Stromal cell of bone marrow (primary cell): ENCODE results near the gene SNRPA1.

Experiments used
- DNase-seq: peaks from one replicate; pipeline ENCODE4 v3.0.0-alpha.2; 2012; ENCODE audit warnings: low read depth

SNRPA1 gene

DNA sequence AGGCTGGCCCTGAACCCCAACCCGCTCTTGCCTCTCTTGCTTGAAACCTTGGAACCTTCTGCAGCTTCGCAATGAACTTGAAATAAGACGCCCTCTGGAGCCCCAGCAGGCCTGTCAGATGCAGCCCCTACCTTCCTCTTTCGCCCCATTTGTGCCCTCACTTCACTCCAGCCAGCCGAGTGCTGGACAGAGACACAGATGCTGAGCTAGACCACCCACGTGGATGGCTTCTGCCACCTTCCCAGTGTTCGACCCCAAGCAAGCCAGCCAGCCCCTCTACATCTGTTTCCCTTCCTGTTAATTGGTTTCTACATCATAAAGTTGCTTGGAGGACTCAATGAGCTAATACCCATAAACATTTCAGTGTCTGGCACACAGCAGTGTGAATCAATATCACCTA, 23.8 kb upstream of the SNRPA1 start:
- DNase-seq = no peak

GRCh38 chr15:101318147-101318819, 23.2 kb upstream of the SNRPA1 start:
- DNase-seq = no peak

DNA sequence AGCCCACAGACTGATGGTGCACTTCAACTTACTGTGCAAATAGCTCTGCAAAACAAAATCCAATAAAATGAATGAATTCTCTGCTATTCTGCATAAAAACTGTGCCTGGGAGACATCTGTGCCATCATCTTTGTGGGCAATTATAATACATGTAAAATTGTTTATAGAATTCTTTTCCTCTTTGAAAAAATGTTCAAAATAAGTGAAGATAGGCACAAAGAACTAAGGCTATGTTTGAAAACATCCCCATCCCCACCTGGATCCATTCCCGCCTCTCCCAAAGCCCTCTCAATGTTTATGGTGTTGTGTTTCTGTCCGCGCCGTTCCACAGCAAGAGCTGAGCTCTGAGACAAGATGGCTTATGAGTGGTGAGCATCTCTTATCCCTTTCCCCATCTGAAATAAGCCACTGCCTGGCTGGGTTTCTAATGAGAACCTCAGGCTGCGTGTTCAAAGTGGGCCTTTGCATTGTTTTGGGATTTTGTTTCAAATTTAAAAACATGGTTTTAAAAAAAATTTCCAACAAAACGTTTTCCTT, 22.4 kb upstream of the SNRPA1 start:
- DNase-seq = no peak

GRCh38 chr15:101316529-101316928, 21.5 kb upstream of the SNRPA1 start:
- DNase-seq = no peak

DNA sequence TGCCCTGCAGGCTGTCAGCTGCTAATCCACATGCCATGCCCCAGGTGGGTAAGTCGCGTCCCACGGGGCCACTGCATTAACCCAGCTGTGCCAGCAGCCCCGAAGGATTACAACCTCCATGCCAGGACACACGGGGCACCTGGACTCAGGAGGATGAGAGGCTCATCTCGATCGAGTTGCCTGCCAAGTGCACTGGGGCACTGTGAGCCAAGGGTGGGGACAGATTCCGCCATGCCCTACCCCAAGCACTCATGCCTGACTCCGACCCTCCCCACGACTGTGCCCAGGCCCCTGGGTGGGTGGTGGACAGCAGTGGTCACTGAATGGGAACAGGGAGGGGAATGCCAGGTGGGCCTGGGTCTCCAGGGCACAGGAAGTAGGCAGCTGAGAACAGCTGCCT, 20.7 kb upstream of the SNRPA1 start:
- DNase-seq = no peak

DNA sequence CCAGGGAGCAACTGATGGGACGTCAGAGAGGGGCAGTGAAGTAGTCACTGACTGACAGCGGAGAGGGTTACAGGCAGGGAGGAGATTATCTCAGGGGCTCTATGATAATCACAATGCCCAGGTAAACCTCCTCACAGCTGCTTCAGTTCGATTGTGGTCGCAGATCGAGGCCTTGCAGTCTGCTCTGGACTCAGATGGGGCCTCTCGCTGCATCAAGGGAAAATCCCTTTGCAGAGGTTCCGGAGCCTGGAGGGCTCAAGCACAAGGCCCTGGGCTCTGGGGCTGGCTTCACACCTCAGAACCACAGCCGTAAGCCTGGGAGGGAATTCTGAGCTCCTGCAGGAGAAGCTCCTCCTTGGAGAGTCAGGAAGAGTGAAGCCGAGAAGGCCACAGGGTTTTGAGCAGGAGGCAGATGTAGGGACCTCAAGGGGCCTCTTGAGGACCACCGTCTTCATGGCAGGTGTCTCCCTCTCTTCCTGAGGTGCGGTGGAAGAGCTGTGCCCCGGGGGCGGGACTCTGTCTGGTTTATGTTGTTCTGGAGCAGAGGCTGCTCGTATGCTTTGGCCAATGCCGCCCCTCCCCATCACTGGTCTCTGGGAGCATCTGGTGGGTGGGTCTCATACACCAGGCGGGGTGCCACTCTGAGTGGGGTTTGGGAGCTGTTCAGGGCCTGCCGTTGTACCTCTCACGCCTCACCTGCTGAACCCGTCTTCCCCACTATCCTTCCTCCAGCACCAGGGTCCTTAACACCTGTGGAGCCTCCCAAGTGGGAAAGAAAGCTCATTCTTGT, 19.5 kb upstream of the SNRPA1 start:
- no peak for DNase-seq

DNA sequence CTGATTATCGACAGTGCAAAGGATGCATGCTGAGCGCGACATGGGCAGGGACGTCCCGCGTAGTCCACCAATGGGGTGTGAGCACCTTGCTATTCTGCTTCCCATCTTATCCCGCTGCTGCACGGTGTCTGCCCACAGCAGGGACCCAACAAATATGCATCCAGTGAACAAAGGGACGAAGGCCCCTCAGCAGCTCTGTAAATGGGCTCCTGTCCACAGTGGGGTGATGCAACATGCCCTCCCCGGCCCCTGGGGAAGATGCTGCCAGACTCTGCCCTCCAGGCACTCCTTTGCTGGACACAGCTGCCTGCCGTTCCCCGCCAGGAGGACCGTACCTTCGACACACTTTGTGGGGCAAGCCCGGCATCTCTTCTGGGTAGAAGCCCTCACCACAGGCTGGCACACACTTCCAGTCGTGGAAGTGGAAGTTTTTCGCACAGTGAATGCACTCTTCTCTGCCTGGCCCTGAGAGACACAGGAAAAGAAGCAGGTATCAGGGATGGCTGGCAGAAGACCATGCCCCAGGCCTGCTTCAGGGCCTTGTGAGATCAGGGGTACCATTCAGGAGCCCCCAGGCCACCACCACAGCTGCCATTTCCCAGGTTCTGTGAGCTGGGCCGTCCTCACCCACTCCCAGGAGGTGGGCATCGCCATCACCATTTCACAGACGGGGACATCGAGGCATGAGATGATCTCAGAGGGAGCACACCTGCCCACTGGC, 18.2 kb upstream of the SNRPA1 start:
- no peak for DNase-seq

- DNase-seq = no peak
Observed at GRCh38 chr15:101310508-101310907, 15.5 kb upstream of the SNRPA1 start.

DNA sequence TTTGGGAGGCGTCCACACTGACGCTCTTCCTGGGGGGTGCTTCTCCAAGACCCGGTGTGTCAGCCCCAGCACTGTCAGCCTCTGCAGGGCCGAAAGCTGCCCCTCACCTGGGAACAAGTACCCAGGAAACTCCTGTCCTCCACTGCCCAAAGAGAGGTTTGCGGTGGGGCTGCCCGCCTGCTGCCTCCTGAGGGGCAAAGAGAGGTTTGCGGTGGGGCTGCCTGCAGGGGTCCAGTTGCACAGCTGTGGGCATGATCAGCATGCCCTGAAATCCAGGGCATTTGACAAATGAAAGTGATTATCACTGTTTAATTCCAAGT, 15.1 kb upstream of the SNRPA1 start:
- no peak for DNase-seq

GRCh38 chr15:101309436-101310160, 14.6 kb upstream of the SNRPA1 start:
- no peak for DNase-seq

GRCh38 chr15:101308604-101309435, 13.8 kb upstream of the SNRPA1 start:
- no peak for DNase-seq

- no peak for DNase-seq
Observed at GRCh38 chr15:101307897-101308603, 13.0 kb upstream of the SNRPA1 start.

- no peak for DNase-seq
Observed at GRCh38 chr15:101307048-101307896, 12.2 kb upstream of the SNRPA1 start.

GRCh38 chr15:101306341-101307047, 11.4 kb upstream of the SNRPA1 start:
- no peak for DNase-seq

DNA sequence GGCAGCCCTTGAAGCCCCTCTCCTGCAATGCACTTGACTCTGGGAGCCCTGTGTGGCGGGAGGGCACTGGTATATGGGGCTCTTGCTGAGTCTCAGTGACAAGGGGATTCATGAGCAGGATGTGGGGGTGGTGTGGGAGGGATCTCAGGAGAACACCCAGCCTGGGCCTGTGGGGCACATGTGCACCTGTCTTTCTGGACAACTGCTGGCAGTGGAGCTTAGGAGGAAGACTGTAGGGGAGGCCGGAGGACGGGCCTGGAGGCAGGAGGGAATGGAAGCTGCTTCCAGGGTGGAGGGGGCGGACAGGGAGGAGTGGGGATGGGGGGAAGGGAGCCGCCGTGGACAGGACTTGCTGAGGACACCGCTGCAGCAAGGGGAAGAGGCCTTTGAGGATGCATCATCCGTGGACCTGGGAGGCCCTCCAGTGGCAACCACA, 10.8 kb upstream of the SNRPA1 start:
- no peak for DNase-seq

DNA sequence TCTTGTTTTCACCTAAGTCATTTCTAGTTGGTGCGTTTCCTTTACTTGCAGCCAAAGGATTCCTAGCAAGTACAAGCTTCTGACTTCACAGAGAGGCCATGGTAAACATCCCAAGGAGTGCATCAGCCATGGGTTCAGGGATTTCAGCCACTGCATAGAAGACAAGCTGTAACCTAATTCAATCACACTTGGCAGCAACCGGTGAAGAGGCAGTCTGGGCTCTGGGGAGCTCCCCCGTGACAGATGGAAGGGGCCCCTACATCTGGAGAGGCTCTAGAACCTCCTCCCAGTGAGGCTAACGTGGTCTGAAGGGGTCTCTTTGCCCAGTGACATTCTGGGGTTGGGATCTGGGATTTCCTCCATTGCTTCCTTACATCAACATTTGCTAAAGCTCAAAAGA, 8.4 kb upstream of the SNRPA1 start:
- no peak for DNase-seq

DNA sequence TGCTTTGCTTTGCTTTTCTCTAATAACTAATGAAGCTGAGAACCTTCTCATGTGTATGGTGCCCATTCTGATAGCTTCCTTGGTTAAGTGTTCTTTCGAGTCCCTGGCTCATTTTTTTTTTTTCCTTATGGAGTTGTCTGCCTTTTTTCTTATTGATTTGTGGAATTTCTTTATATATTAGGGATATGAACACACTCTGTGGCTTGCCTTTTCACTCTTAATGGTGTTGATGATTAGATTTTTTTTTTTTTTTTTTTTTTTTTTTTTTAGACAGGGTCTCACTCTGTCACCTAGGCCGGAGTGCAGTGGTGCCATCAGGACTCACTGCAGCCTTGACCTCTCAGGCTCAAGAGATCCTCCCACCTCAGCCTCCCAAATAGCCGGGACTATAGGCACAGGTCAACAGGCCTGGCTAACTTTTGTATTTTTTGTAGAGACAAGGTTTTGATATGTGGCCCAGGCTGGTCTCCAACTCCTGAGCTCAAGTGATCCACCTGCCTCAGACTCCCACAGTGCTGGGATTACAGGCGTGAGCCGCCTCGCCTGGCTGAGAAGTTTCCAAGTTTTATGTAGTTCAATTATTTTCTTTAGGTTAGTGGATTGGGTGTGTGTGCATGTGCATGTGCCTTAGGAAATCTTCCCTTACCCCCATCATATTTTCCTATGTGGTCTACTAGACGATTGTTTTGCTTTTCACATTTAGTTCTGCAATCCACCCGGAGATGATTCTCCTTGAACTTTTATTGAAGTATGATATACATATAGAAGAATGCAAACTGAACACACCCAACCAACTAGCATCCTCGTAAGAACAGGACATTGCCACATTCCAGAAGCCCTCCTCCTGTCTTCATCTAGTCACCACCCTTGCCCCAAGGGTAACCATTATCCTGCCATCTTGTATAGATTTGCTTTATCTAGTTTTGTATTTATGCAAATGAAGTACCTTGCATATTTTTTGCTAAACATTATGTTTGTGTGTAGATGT, 1.7 kb upstream of the SNRPA1 start:
- DNase-seq = no peak
